GM12878 (cell line): ENCODE results near the gene ZNF202. TPM values are rescaled to one million over a fixed set of nuclear protein-coding genes. Genes with fewer than 3 reads are reported as not detected.

Experiments
- ATAC-seq: fragments of 200-7000 bp; cut with Tn5 transposase; 3 replicates; pipeline ENCODE4 v1.9.1; 2020; ENCODE audit warnings: mild to moderate bottlenecking, moderate library complexity
- BruUV-seq: library from RNA; stranded (reverse); fragments of 400-500 nt; replicated peaks from 2 replicates; lab custom pipeline; 2021; lab: Mats Ljungman, UMichigan
- CTCF ChIA-PET: fragments of 300-600 bp; sonication (Branson Sonifier 250); formaldehyde crosslinking; extraction: SDS; loops from one replicate; lab custom pipeline; 2021; ENCODE audit warnings: inconsistent platforms; lab: Yijun Ruan, JAX
- POLR2A ChIA-PET: fragments of 350-600 bp; formaldehyde crosslinking; extraction: SDS; loops from one replicate; lab custom pipeline; 2021; ENCODE audit warnings: inconsistent platforms; lab: Charles Lee
- RAD21 ChIA-PET: fragments of 300-600 bp; sonication (Branson Sonifier 250); formaldehyde crosslinking; loops from one replicate; lab custom pipeline; 2023; ENCODE audit warnings: antibody characterized with exemption; ENCODE audit not compliant: unreplicated experiment; lab: Charles Lee
- SMC1A ChIA-PET: fragments of 300-600 bp; sonication (Branson Sonifier 250); formaldehyde crosslinking; loops from one replicate; lab custom pipeline; 2023; ENCODE audit not compliant: unreplicated experiment, uncharacterized antibody; lab: Charles Lee
- DNase-seq: peaks from one replicate; pipeline ENCODE4 v3.0.0-alpha.2; 2011; ENCODE audit warnings: low read depth, low spot score
- FAIRE-seq: peaks from 3 replicates; lab custom pipeline; 2011; peaks lifted over from hg19 to GRCh38; lab: Jason Lieb, UNC
- H2AFZ ChIP-seq: 2 replicates; pipeline ENCODE4 v1.6.0; 2011; ENCODE audit warnings: low read depth, low read length, control low read depth; ENCODE audit not compliant: control insufficient read depth
- H3K27ac ChIP-seq: 2 replicates; pipeline ENCODE4 v1.5.1; 2011; ENCODE audit warnings: control low read depth; ENCODE audit not compliant: control insufficient read depth, insufficient read depth
- H3K27me3 ChIP-seq, 2 experiments: replicated peaks in 1 of 2; 2 replicates each; pipeline versions ENCODE4 v1.6.0 to v1.6.1; 2011; ENCODE audit warnings: low read length in 1 of 2; ENCODE audit not compliant: control insufficient read depth in 2 of 2, insufficient read depth in 2 of 2
- H3K36me3 ChIP-seq, 2 experiments: 2 replicates each; pipeline ENCODE4 v1.5.1; 2011; ENCODE audit warnings: low read length in 1 of 2; ENCODE audit not compliant: control insufficient read depth in 2 of 2, insufficient read depth in 2 of 2
- H3K4me1 ChIP-seq: 2 replicates; pipeline ENCODE4 v1.6.1; 2011; ENCODE audit warnings: mild to moderate bottlenecking, low read length, moderate library complexity, mixed read lengths; ENCODE audit not compliant: control insufficient read depth, insufficient read depth
- H3K4me2 ChIP-seq: 2 replicates; pipeline ENCODE4 v1.6.0; 2011; ENCODE audit warnings: control low read depth; ENCODE audit not compliant: control insufficient read depth, insufficient read depth
- H3K4me3 ChIP-seq: fragments of 200-600 bp; sonication (generic); 2 replicates; pipeline ENCODE4 v1.5.1; 2016
- H3K79me2 ChIP-seq: 2 replicates; pipeline ENCODE4 v1.6.0; 2011; ENCODE audit warnings: low read length; ENCODE audit not compliant: control insufficient read depth, insufficient read depth
- H3K9ac ChIP-seq: 2 replicates; pipeline ENCODE4 v1.8.0; 2011; ENCODE audit warnings: low read length, control low read depth, mixed read lengths; ENCODE audit not compliant: control insufficient read depth, insufficient read depth
- H3K9me3 ChIP-seq: replicated peaks from 3 replicates; pipeline ENCODE4 v1.5.1; 2011; ENCODE audit warnings: mild to moderate bottlenecking, low read length; ENCODE audit not compliant: control insufficient read depth, insufficient read depth
- H4K20me1 ChIP-seq: 2 replicates; pipeline ENCODE4 v1.6.0; 2011; ENCODE audit not compliant: control insufficient read depth, insufficient read depth
- ATF2 ChIP-seq: IDR thresholded peaks from 2 replicates; pipeline ENCODE4 v1.6.1; 2012; ENCODE audit warnings: low read length, inconsistent platforms
- NFIC ChIP-seq: IDR thresholded peaks from 2 replicates; pipeline ENCODE4 v1.6.1; 2012; ENCODE audit warnings: low read depth, mild to moderate bottlenecking, inconsistent platforms, low read length, moderate library complexity
- PAX8 ChIP-seq: fragments of 450-650 bp; IDR thresholded peaks from 2 replicates; pipeline ENCODE4 v1.6.1; 2017; ENCODE audit warnings: mild to moderate bottlenecking, moderate library complexity
- SREBF2 ChIP-seq: IDR thresholded peaks from 2 replicates; pipeline ENCODE4 v1.6.1; 2012; ENCODE audit warnings: mild to moderate bottlenecking, low read length
- SRF ChIP-seq, 2 experiments: IDR thresholded peaks; 2 replicates each; pipeline ENCODE4 v1.6.1; 2011; ENCODE audit warnings: low read depth in 2 of 2, low read length in 2 of 2, mild to moderate bottlenecking in 1 of 2, moderate library complexity in 1 of 2
- TARDBP ChIP-seq: IDR thresholded peaks from 2 replicates; pipeline ENCODE4 v1.6.1; 2016; ENCODE audit warnings: borderline replicate concordance
- WGBS: methylation state at CpG from one replicate; pipeline ENCODE4 v1.1.6; 2016; ENCODE audit warnings: low lambda C conversion rate; ENCODE audit not compliant: insufficient replicate concordance, insufficient coverage; ENCODE audit errors: missing lambda C conversion rate; 5-methylcytosine and 5-hydroxymethylcytosine counted together
- in situ Hi-C: fragments of 300-500 bp; cut with MboI; formaldehyde crosslinking; loops from 9 replicates; pipeline ENCODE4 v1.14.3; 2018; ENCODE audit warnings: mixed read lengths
- intact Hi-C: fragments of 100-400 bp; cut with micrococcal nuclease; formaldehyde crosslinking; loops from one replicate; pipeline ENCODE4 v1.14.2; 2022; ENCODE audit not compliant: unreplicated experiment
- polyA plus RNA-seq, 11 experiments: library from polyadenylated mRNA; depleted of rRNA in 4 of 11; unstranded in 6 of 11; stranded (reverse) in 5 of 11; fragments of >200 nt; fragmentation: Nextera tagmentation in 4 of 11; fragmentation: Illumina TruSeq in 1 of 11; extraction: Ambion mirVana in 4 of 11; extraction: Trizol in 1 of 11; gene quantifications; 1 replicate in 1 of 11; 2 replicates in 10 of 11; pipeline versions ENCODE4 v1.2.1 to v1.2.3, GENCODE V29; 2011 to 2016; ENCODE audit warnings: inconsistent platforms in 2 of 11, missing spikeins in 2 of 11, low read depth in 1 of 11
- total RNA-seq, 4 experiments: library from RNA; depleted of rRNA in 3 of 4; stranded (reverse); fragments of >200 nt in 3 of 4; fragmentation: Illumina TruSeq in 1 of 4; extraction: Trizol in 1 of 4; gene quantifications; 2 replicates each; pipeline versions ENCODE4 v1.2.1 to v1.2.3, GENCODE V29; 2013 to 2021

ZNF202 gene
- total and polyA plus RNA-seq, 10 of the 15 experiments (the other 5 are each of a cell fraction or from before 2014, with no cell fraction given), result 2.6 to 13.6 (median 12.2) TPM

DNA sequence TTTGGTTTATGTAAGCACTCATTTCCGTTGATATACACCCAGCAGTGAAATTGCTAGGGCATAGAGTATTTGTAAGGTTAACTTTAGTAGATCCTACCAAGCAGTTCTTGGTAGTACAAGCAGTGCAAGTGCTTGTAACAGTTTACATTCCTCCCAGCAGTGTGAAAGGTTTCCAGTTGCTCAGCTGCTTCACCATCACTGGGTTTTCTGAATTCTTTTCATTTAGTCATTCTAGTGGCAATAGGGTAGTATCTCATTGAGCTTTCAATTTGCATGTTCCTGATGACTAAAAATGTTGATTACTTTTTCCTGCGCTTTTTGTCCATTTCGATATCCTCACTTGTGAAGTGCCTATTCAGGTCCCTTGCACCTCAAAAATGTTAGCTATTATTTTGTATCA lies 34.3 kb downstream of the ZNF202 start:
- Histone ChIP-seq H3K27me3 (peaks cover 0 to 2% of the 10 kb centered on the region in 2 experiments; a peak in 1 of 4 replicates), H3K4me3 (no peak overlapping the region), H4K20me1 (no peaks in the 10 kb centered on the region), H3K36me3 (no peaks in the 10 kb centered on the region), H3K4me2 (no peak overlapping the region), H3K9ac (no peak overlapping the region), H2AFZ (no peak overlapping the region), H3K79me2 (no peaks in the 10 kb centered on the region), H3K27ac (no peak overlapping the region), H3K9me3 (no peaks in the 10 kb centered on the region), H3K4me1 (no peaks in the 10 kb centered on the region)
- in situ Hi-C loops, result loop anchor here (5.0 kb wide), 1 partner anchor 125 kb away; no protein-coding TSS in a partner anchor
- ChIA-PET RAD21 (interaction anchor here (1.2 to 2.9 kb wide), 9 partner anchors 55 to 604 kb away, joined by 3 to 43 read pairs (median 6); no protein-coding TSS in a partner anchor), CTCF (interaction anchor here (0.6 to 12.7 kb wide), 36 partner anchors 9 to 836 kb away, joined by 3 to 213 read pairs (median 4); partner anchors contain the start of gene SCN3B), SMC1A (interaction anchor here (0.8 to 3.6 kb wide), 18 partner anchors 12 to 229 kb away, joined by 3 to 26 read pairs (median 4); no protein-coding TSS in a partner anchor), POLR2A (interaction anchor here (1.7 kb wide), 1 partner anchor 65 kb away, joined by 4 read pairs; no protein-coding TSS in a partner anchor)
- no peak for FAIRE-seq
- ATAC-seq, result no peak
- DNase-seq, result no peak
- no TSS peak for BruUV-seq
- no peak for TF ChIP-seq ATF2
- 66% methylated on average over 3 of the region's 3 CpGs for WGBS
- intact Hi-C loops, result loop anchor here (1.0 to 10.0 kb wide), 3 partner anchors 66 to 602 kb away; no protein-coding TSS in a partner anchor

DNA sequence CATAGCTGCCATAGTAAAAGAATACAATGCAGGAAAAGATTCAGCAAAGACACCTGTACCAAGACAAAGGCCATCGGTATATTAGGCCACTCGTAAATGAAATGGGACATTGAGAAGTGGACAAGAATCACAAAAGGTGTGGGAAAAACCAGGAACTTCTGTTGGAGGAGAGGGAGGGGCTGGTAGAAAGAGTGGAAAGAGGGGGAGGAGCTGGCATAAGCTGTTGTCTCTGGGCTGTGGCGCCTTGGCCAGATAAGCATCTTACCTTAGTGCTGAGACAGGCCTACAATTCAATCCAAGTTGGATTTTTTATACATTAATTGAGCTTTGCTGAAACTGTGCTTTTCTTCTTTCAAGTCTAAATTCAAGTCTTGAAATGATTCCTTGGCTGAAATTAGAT lies 37.1 kb downstream of the ZNF202 start:
- Histone ChIP-seq H3K36me3 (no peaks in the 10 kb centered on the region), H3K4me3 (no peak overlapping the region), H3K79me2 (no peaks in the 10 kb centered on the region), H3K9me3 (no peaks in the 10 kb centered on the region), H3K9ac (no peak overlapping the region), H3K4me1 (no peaks in the 10 kb centered on the region), H3K27ac (no peak overlapping the region), H4K20me1 (no peaks in the 10 kb centered on the region), H3K4me2 (no peak overlapping the region), H3K27me3 (no peaks in the 10 kb centered on the region), H2AFZ (no peak overlapping the region)
- CTCF ChIA-PET, result interaction anchor here (0.9 to 12.7 kb wide), 4 partner anchors 11 to 121 kb away, joined by 3 to 213 read pairs (median 6); no protein-coding TSS in a partner anchor
- BruUV-seq, result no TSS peak
- WGBS, result 87% methylated on average over 3 of the region's 3 CpGs
- POLR2A ChIA-PET, result no interaction called here
- ATAC-seq, result no peak
- in situ Hi-C loops (no loop called here), intact Hi-C loops (loop anchor here (10.0 kb wide), 1 partner anchor 600 kb away; no protein-coding TSS in a partner anchor)
- SMC1A ChIA-PET, result interaction anchor here (2.3 kb wide), 1 partner anchor 66 kb away, joined by 7 read pairs; no protein-coding TSS in a partner anchor
- RAD21 ChIA-PET, result interaction anchor here (1.3 to 1.4 kb wide), 2 partner anchors 45 to 65 kb away, joined by 3 read pairs; no protein-coding TSS in a partner anchor
- no peak for DNase-seq
- TF ChIP-seq SRF (IDR thresholded peaks at IDR 0.05; ENCODE audit: low read depth in 2 of 2, low read length in 2 of 2) (no peak), NFIC (no peak), TARDBP (no peak), SREBF2 (no peak), PAX8 (no peak)
- no peak for FAIRE-seq
